Nephron progenitor cell (in vitro differentiated cells): ENCODE measurements around the gene ZFP36.
"Not testable (repeated sequence)": the region's sequence is repeated elsewhere in the genome, so short reads cannot be mapped to it uniquely, and the experiment has no call there.

Experiments
- DNase-seq: peaks from one replicate; pipeline ENCODE4 v3.0.0; 2021
- H3K27ac Mint-ChIP-seq: 2 replicates; pipeline ENCODE4 v1.8.0; 2021; ENCODE audit warnings: mild to moderate bottlenecking, moderate library complexity, mixed read lengths
- H3K27me3 Mint-ChIP-seq: 2 replicates; pipeline ENCODE4 v1.8.0; 2021; ENCODE audit warnings: mild to moderate bottlenecking, low read depth, mixed read lengths; ENCODE audit not compliant: poor library complexity
- H3K36me3 Mint-ChIP-seq: 2 replicates; pipeline ENCODE4 v1.8.0; 2021; ENCODE audit warnings: low read depth, mixed read lengths
- H3K4me1 Mint-ChIP-seq: 2 replicates; pipeline ENCODE4 v1.8.0; 2021; ENCODE audit warnings: mixed read lengths
- H3K4me3 Mint-ChIP-seq: 2 replicates; pipeline ENCODE4 v1.8.0; 2021; ENCODE audit warnings: mild to moderate bottlenecking, moderate library complexity, mixed read lengths
- H3K9me3 Mint-ChIP-seq: 2 replicates; pipeline ENCODE4 v1.8.0; 2021; ENCODE audit warnings: mild to moderate bottlenecking, moderate library complexity, mixed read lengths
- CTCF ChIP-seq: fragments of 200-600 bp; sonication (generic); IDR thresholded peaks from 2 replicates; pipeline ENCODE4 v1.5.0; 2021; ENCODE audit warnings: antibody characterized with exemption

The ZFP36 gene

GRCh38 chr19:39446365-39447084 is 39.9 kb downstream of the ZFP36 start:
- no peak for DNase-seq
- Mint-ChIP-seq H3K4me3 (peak overlapping the region; percentile 95), H3K4me1 (peaks cover 49% of the 10 kb centered on the region), H3K27me3 (no peaks in the 10 kb centered on the region), H3K9me3 (no peaks in the 10 kb centered on the region), H3K36me3 (peaks cover 34% of the 10 kb centered on the region), H3K27ac (no peak overlapping the region)
- no peak for TF ChIP-seq CTCF

- H3K27me3 Mint-ChIP-seq, result no peaks in the 10 kb centered on the region
- peak overlapping the region; percentile 9 for H3K4me3 Mint-ChIP-seq
- peaks cover 52% of the 10 kb centered on the region for H3K36me3 Mint-ChIP-seq
- H3K27ac Mint-ChIP-seq, result peak overlapping the region; percentile 79
- TF ChIP-seq CTCF, result no peak
- no peak for DNase-seq
- no peaks in the 10 kb centered on the region for H3K9me3 Mint-ChIP-seq
- peaks cover 52% of the 10 kb centered on the region for H3K4me1 Mint-ChIP-seq
Measured at GRCh38 chr19:39448271-39448670, 41.6 kb downstream of the ZFP36 start.

- Mint-ChIP-seq H3K27me3 (no peaks in the 10 kb centered on the region), H3K4me1 (peaks cover 52% of the 10 kb centered on the region), H3K9me3 (no peaks in the 10 kb centered on the region), H3K27ac (no peak overlapping the region), H3K4me3 (no peak overlapping the region), H3K36me3 (peaks cover 61% of the 10 kb centered on the region)
- no peak for DNase-seq
- TF ChIP-seq CTCF, result no peak
Measured at GRCh38 chr19:39449116-39449797, 42.6 kb downstream of the ZFP36 start.

DNA sequence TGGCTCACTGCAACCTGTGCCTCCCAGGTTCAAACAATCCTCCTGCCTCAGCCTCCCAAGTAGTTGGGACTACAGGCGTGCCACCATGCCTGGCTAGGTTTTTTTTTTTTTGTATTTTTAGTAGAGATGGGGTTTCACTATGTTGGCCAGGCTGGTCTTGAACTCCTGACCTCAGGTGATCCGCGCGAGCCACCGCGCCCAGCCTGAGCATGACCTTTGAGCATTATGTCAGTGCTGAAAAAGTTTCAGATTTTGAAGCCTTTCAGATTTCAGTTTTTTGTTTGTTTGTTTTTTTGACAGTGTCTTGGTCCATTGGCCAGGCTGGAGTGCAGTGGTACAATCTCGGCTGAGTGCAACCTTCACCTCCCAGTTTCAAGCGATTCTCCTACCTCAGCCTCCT is 44.6 kb downstream of the ZFP36 start:
- H3K27me3 Mint-ChIP-seq, H3K27ac Mint-ChIP-seq, H3K4me3 Mint-ChIP-seq, DNase-seq, H3K9me3 Mint-ChIP-seq: not testable (repeated sequence)
- H3K36me3 Mint-ChIP-seq, result peaks cover 64% of the 10 kb centered on the region
- peaks cover 34% of the 10 kb centered on the region for H3K4me1 Mint-ChIP-seq
